Measurements from ENCODE around the gene BRCA2. TPM values are rescaled to one million over a fixed set of nuclear protein-coding genes. Genes with fewer than 3 reads are reported as not detected.
"Not testable (repeated sequence)": the region's sequence is repeated elsewhere in the genome, so short reads cannot be mapped to it uniquely, and the experiment has no call there.

Gene BRCA2
- total RNA-seq, 4 donors from 2014 or later: 0.19 to 1.0 (median 0.72) TPM

GRCh38 chr13:32340914-32341313, 25.6 kb downstream of the BRCA2 start:
- no peak for ATAC-seq
- Histone ChIP-seq H3K27ac (no peak overlapping the region), H3K4me1 (no peaks in the 10 kb centered on the region), H3K9me3 (no peaks in the 10 kb centered on the region), H3K4me3 (no peak overlapping the region), H3K36me3 (no peaks in the 10 kb centered on the region), H3K27me3 (no peaks in the 10 kb centered on the region)
- TF ChIP-seq, protein P1, sequence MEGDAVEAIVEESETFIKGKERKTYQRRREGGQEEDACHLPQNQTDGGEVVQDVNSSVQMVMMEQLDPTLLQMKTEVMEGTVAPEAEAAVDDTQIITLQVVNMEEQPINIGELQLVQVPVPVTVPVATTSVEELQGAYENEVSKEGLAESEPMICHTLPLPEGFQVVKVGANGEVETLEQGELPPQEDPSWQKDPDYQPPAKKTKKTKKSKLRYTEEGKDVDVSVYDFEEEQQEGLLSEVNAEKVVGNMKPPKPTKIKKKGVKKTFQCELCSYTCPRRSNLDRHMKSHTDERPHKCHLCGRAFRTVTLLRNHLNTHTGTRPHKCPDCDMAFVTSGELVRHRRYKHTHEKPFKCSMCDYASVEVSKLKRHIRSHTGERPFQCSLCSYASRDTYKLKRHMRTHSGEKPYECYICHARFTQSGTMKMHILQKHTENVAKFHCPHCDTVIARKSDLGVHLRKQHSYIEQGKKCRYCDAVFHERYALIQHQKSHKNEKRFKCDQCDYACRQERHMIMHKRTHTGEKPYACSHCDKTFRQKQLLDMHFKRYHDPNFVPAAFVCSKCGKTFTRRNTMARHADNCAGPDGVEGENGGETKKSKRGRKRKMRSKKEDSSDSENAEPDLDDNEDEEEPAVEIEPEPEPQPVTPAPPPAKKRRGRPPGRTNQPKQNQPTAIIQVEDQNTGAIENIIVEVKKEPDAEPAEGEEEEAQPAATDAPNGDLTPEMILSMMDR (IDR thresholded peaks at IDR 0.05): no peak
- TF ChIP-seq POLR2A (IDR thresholded peaks at IDR 0.05) (no peak), EP300 (IDR thresholded peaks at IDR 0.05) (no peak), POLR2AphosphoS5 (IDR thresholded peaks at IDR 0.05) (no peak)
- 82% methylated on average over 3 of the region's 3 CpGs for WGBS, 2 donors (ENCODE audit: low coverage in 1 of 2)

- Histone ChIP-seq H3K27me3 (no peaks in the 10 kb centered on the region), H3K4me3 (no peak overlapping the region), H3K4me1 (no peaks in the 10 kb centered on the region), H3K27ac (no peak overlapping the region), H3K9me3 (no peaks in the 10 kb centered on the region), H3K36me3 (no peaks in the 10 kb centered on the region)
- no peak for ATAC-seq
- 29 to 100% methylated on average over 1 of the region's 1 CpG for WGBS, 2 donors (ENCODE audit: low coverage in 1 of 2)
- no peak for TF ChIP-seq POLR2A (IDR thresholded peaks at IDR 0.05)
- no peak for TF ChIP-seq EP300 (IDR thresholded peaks at IDR 0.05)
- TF ChIP-seq, protein P1 (IDR thresholded peaks at IDR 0.05): no peak
- TF ChIP-seq POLR2AphosphoS5 (IDR thresholded peaks at IDR 0.05): no peak
Observed at GRCh38 chr13:32347651-32348050, 32.3 kb downstream of the BRCA2 start.

DNA sequence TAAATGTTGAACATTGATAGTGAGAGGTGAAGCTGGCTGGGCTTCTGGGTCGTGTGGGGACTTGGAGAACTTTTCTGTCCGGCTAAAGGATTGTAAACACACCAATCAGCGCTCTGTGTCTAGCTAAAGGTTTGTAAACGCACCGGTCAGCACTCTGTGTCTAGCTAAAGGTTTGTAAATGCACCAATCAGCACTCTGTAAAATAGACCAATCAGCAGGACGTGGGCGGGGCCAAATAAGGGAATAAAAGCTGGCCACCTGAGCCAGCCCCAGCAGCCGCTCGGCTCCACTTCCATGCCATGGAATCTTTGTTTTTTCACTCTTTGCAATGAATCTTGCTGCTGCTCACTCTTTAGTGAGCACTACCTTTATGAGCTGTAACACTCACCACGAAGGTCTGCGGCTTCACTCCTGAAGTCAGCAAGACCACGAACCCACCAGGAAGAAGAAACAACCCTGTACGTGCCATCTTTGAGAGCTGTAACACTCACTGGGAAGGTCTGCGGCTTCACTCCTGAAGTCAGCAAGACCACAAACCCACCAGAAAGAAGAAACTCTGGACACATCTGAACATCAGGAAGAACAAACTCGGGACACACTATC, 35.6 kb downstream of the BRCA2 start:
- 92 to 95% methylated on average over 9 to 10 of the region's 15 CpGs for WGBS, 2 donors (ENCODE audit: low coverage in 1 of 2)

DNA sequence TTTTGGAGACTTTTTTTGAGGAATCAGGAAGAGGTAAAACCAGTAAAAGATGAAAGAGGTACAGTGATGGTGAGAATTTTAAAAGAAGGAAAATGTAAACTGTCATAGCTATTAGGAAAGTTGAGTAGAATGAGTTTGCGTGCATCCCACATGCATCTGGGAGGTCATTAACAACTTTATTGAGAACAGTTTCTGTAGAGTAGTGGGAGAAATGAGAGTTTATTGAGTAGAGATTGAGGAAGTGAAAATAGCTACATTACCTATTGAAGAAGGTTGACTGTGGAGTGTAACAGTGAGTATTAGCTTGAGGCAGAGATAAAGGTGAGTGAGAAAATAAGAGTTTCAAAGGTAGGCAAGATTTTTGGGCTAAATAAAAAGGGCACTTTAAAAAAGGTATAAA, 38.7 kb downstream of the BRCA2 start:
- no peak for ATAC-seq
- Histone ChIP-seq H3K9me3 (no peaks in the 10 kb centered on the region), H3K27me3 (no peaks in the 10 kb centered on the region), H3K36me3 (no peaks in the 10 kb centered on the region), H3K4me3 (no peak overlapping the region), H3K27ac (no peak overlapping the region), H3K4me1 (no peaks in the 10 kb centered on the region)
- 92 to 95% methylated on average over 1 of the region's 1 CpG for WGBS, 2 donors (ENCODE audit: low coverage in 1 of 2)
- TF ChIP-seq, protein P1 (IDR thresholded peaks at IDR 0.05): no peak
- TF ChIP-seq POLR2A (IDR thresholded peaks at IDR 0.05) (no peak), EP300 (IDR thresholded peaks at IDR 0.05) (no peak), POLR2AphosphoS5 (IDR thresholded peaks at IDR 0.05) (no peak)

More for the DNA sequence above, 35.6 kb downstream of the BRCA2 start:
- not testable (repeated sequence) for ATAC-seq, H3K27me3 ChIP-seq, H3K9me3 ChIP-seq, H3K27ac ChIP-seq, H3K4me3 ChIP-seq, H3K4me1 ChIP-seq, H3K36me3 ChIP-seq

- not testable (repeated sequence) for ATAC-seq, H3K27me3 ChIP-seq, H3K36me3 ChIP-seq, H3K27ac ChIP-seq, H3K4me1 ChIP-seq, H3K9me3 ChIP-seq, H3K4me3 ChIP-seq
- WGBS, 2 donors (ENCODE audit: low coverage in 1 of 2): 93 to 97% methylated on average over 8 of the region's 8 CpGs
Observed at GRCh38 chr13:32355935-32356334, 40.6 kb downstream of the BRCA2 start.

DNA sequence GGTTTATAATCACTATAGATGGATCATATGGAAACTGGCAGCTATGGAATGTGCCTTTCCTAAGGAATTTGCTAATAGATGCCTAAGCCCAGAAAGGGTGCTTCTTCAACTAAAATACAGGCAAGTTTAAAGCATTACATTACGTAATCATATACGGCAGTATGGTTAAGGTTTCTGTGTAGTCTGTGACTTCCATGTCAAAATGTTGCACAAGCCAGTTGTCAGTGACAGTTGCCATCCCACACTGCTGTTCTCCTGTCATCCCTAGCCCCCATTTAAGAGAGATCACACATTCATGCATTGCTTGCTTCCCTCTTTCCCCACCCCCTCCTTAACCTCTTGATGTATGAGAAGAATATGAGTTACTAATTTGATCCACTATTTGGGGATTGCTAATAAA, 47.3 kb downstream of the BRCA2 start:
- Histone ChIP-seq H3K9me3 (no peaks in the 10 kb centered on the region), H3K27me3 (no peaks in the 10 kb centered on the region), H3K4me3 (no peak overlapping the region), H3K27ac (no peak overlapping the region), H3K36me3 (no peaks in the 10 kb centered on the region), H3K4me1 (no peaks in the 10 kb centered on the region)
- WGBS, 2 donors (ENCODE audit: low coverage in 1 of 2): 92% methylated on average over 2 of the region's 2 CpGs
- no peak for ATAC-seq
- TF ChIP-seq POLR2A (IDR thresholded peaks at IDR 0.05): no peak
- TF ChIP-seq EP300 (IDR thresholded peaks at IDR 0.05): no peak
- TF ChIP-seq POLR2AphosphoS5 (IDR thresholded peaks at IDR 0.05): no peak
- TF ChIP-seq, protein P1 (IDR thresholded peaks at IDR 0.05): no peak

All from gastroesophageal sphincter (tissue), 4 donors.